HG03565 (cell line): ENCODE results near the gene PDZD4.

Experiments
- ATAC-seq: cut with Tn5 transposase; IDR thresholded peaks from one replicate; pipeline ENCODE4 v1.9.1; 2021; ENCODE audit warnings: mild to moderate bottlenecking, moderate library complexity; ENCODE audit not compliant: unreplicated experiment

PDZD4 gene

GRCh38 chrX:153867671-153868070 lies 37.3 kb upstream of the PDZD4 start:
- no peak for ATAC-seq

DNA sequence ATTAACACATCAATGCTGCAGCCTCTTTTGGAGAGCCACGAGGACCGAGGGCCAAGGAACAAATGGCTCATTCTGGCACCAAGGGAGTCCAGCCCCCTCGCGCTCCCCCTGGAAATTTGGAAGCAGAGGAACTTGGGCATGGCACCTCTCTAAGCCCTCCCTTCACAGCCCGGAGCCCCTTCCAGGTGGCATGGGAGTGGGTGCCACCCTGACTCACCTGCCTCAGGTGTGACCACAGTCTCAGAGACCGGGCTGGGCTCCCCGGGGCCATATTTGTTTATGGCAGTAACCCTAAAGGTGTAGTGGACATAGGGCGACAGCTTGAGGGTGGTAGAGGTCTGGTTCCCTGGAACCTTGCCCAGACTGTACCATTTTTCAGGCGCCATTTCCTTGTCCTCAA lies 36.8 kb upstream of the PDZD4 start:
- ATAC-seq: no peak

- no peak for ATAC-seq
Measured at GRCh38 chrX:153866302-153867019, 36.1 kb upstream of the PDZD4 start.

- ATAC-seq: no peak
Measured at GRCh38 chrX:153865685-153866084, 35.3 kb upstream of the PDZD4 start.

- ATAC-seq: no peak
Measured at GRCh38 chrX:153865321-153865580, 34.9 kb upstream of the PDZD4 start.

DNA sequence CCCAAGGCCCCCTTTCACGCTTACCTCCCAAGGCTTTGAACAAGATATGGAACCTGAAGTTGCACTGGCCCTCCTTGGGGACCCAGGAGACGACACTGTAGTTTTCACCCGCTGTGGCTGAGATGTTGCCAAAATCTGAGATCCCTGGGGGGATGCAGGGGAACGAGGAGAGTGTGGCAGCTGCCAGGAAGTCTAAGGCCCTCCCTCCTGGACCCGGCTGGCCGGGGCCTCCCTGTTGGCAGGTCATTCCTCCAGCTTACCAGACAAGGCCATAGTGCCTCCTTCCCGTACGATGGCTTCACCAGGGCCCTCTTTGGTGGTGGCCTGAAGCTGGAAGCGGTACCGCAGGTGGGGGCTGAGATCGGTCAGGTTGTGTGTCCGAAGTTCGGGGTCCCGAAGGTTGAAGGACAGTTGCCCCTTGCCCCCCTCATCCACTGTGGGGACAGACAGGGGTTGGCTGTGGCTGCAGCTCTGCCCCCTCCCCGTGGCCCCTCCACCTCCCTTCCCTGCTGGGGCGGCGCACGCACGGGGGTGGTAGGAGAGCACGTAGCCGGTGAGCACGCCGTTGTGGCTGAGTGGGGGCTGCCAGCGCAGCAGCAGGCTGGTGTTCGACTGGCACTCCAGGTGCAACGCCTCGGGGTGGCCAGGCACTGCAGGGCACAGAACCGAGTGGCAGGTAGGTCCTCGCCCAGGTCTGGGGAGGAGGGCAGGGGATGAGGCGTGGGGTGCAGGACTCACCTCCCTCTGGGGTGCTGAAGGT lies 34.4 kb upstream of the PDZD4 start:
- no peak for ATAC-seq

GRCh38 chrX:153864101-153864500 lies 33.8 kb upstream of the PDZD4 start:
- ATAC-seq: no peak

GRCh38 chrX:153863251-153863991 lies 33.1 kb upstream of the PDZD4 start:
- no peak for ATAC-seq

GRCh38 chrX:153862369-153863250 lies 32.3 kb upstream of the PDZD4 start:
- ATAC-seq: no peak

DNA sequence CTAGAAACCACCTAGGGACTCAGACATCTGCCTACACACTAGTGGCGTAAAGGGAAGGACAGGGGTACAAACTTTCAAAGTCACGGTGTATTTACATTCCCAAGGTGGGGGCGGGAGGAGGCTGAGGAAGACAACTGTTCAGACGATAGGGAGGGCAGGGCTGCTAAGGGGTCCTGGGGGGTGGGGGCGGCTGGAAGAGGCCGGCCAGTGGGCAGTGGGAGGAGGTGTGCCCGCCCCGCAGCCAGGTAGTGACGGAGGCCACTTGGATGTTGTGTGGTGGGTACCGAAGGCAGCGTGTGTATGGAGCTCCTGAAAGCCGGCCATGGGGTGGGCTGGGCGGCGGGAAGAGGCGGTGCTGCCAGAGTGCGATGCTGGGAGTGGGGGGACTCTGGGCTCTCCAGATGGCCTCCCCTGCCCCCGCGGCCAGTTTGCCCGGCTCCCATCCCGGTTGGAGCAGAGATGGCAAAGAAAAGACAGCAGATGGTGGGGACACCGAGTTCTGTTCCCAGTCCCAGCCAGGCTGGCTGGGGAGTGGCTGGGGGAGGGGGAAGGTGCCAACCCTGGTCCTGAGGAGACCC lies 31.5 kb upstream of the PDZD4 start:
- ATAC-seq: no peak

GRCh38 chrX:153861151-153861550 lies 30.8 kb upstream of the PDZD4 start:
- ATAC-seq: no peak

- ATAC-seq: no peak
Measured at GRCh38 chrX:153857348-153857903, 27.1 kb upstream of the PDZD4 start.

DNA sequence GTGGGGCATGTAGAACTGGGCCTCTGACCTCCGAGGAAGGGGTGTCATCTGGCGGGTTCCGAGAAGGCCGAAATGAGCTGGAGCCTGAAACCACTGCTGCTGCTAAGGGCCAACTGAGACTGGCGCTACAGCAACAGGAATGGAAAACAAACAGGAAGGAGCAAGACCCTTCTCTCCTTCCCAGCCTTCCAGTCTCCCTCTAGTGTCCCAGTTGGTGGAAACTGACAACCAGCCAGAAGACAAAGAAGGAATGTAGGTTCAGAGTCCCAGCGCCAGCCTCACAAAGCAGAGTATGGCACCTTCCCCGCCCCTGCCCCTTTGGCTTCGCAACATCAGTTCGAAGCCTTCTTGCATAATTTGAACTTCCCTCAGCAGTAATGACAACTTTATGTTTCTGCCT lies 24.4 kb upstream of the PDZD4 start:
- ATAC-seq: no peak

DNA sequence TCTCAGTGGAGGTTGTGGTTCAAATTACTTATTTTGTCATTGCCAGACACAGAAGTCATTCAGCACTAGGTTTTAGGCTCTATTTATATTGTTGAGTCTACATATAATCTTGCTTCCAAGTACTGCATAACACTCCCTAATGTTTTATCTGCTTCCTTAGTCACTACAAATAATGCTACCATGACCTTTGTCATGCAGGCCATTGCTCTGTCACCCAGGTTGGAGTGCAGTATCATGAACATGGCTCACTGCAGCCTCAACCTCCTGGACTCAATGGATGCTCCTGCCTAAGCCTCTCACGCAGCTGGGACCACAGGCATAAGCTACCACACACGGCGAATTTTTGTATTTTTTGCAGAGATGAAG lies 23.5 kb upstream of the PDZD4 start:
- no peak for ATAC-seq

DNA sequence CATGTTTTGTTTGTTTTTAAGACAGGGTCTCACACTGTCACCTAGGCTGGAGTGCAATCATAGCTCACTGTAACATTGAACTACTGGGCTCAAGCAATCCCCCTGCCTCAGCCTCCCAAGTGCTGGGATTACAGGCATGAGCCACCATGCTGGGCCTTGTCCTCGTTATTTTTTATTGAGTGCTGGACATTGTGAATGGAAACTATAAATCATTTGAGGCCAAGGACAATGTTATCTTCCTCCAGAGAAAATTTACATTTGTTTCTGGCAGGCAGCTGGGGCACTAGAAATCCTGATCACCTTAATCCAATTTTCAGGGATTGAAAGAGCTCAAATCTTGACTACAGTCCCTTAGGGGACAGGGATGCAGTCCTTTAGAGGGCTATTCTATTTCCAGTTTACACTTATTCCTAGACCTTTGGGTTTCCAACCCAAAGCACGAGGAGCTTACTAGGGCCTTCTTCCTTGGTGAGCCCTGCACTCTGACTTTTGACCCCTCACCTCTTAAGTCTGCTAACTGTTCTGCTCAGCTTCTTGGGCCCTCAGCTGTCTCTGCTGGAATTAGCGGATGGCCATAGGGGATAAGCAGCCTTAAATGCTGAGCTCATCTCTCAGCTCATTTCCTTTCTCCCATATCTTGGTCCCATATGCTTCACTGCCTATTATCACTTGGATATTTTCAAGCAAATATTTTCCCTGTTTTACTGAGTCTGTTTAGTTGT lies 23.0 kb upstream of the PDZD4 start:
- no peak for ATAC-seq

DNA sequence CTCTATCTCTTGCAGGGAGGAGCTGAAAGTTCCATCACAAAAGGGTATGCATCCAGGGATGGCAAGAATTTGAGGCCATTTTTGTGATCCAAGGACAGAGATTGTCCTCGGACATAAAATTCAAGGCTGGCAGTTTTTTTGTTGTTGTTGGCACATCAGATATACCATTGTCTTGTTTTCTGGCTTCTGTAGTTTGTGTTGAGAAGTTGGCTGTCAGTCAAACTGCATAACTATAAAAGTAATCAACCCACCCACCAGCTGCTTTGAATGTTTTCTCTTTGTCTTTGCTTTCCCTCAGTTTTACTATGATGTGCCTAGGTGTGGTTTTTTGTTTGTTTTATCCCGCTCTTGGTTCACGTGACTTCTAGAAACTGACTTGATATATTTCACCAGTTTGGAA lies 21.6 kb upstream of the PDZD4 start:
- no peak for ATAC-seq

- no peak for ATAC-seq
Measured at GRCh38 chrX:153848325-153848724, 18.0 kb upstream of the PDZD4 start.

DNA sequence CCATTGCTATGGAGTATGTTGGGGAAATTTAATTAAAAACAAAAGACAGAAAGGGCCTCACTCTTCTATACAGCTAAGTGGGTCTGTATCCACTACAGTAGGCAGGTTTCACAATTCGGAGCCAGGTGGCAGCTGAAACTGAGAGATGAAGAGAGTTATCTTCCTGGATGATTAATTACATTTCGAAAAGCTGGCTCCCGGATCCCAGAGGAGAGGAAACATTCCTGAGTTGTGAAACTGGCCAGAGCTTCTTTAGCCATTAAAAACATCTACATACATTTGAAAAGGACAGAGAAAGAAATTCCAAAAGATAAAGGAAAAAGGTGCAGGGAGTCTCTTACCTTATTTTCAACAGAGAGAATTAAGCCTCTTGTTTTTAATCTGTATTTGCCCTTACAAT lies 15.5 kb upstream of the PDZD4 start:
- no peak for ATAC-seq

DNA sequence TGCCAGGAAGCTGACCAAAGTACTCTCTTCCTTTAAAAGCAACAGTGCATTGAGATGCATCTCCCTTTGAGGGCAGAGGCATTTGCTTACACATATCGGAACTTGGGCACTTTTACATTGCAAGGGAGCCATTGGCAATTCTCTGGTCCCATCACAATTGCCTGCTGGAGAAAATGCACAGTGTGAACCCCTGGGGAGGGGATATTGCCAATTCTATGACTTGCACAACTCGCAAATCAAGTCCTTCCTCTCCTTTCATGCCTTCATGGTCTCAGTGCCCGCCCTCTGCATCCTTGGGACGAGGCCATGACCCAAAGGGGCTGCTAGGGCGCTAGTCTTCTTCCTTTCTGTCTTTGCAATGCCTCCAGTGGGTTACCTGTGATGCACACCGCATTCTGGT lies 14.9 kb upstream of the PDZD4 start:
- no peak for ATAC-seq

GRCh38 chrX:153844509-153845082 lies 14.3 kb upstream of the PDZD4 start:
- ATAC-seq: no peak
